HCT116 (cell line): ENCODE results near the gene SLC25A10. TPM values are rescaled to one million over a fixed set of nuclear protein-coding genes. Genes with fewer than 3 reads are reported as not detected.

ENCODE experiments used
- ATAC-seq: fragments of 200-7000 bp; cut with Tn5 transposase; 2 replicates; pipeline ENCODE4 v1.9.1; 2020; ENCODE audit warnings: mild to moderate bottlenecking, moderate library complexity
- BruUV-seq: library from RNA; stranded (reverse); fragments of 400-500 nt; replicated peaks from 2 replicates; lab custom pipeline; 2021; lab: Mats Ljungman, UMichigan
- CTCF ChIA-PET: fragments of 300-600 bp; sonication (Branson Sonifier 250); formaldehyde crosslinking; loops from one replicate; lab custom pipeline; 2021; ENCODE audit warnings: antibody characterized with exemption; lab: Charles Lee
- POLR2A ChIA-PET: fragments of 300-600, 350-600 bp; sonication (Branson Sonifier 250); formaldehyde crosslinking; loops from one replicate; lab custom pipeline; 2021; ENCODE audit warnings: antibody characterized with exemption; lab: Charles Lee
- RAD21 ChIA-PET, 2 experiments: fragments of 300-600 bp; sonication (Branson Sonifier 250); formaldehyde crosslinking; loops; one replicate each; lab custom pipeline; 2023; ENCODE audit warnings: low total read pairs in 2 of 2; ENCODE audit not compliant: uncharacterized antibody in 2 of 2, unreplicated experiment in 2 of 2, low non-redundant PET in 1 of 2; lab: Charles Lee
- DNase-seq: peaks from one replicate; pipeline ENCODE4 v3.0.0-alpha.2; 2010; ENCODE audit warnings: low read depth, low spot score
- H2AFZ ChIP-seq: fragments of 200-600 bp; shearing (Covaris generic), sonication (generic); 2 replicates; pipeline ENCODE4 v1.6.1; 2017; ENCODE audit warnings: low read depth, mixed run types, mixed read lengths, antibody characterized with exemption, low read length; ENCODE audit not compliant: poor library complexity, severe bottlenecking
- H3K27ac ChIP-seq: 2 replicates; pipeline ENCODE4 v1.5.1; 2012; ENCODE audit warnings: low read depth, low read length
- H3K27me3 ChIP-seq: fragments of 200-600 bp; sonication (generic); 2 replicates; pipeline ENCODE4 v1.6.1; 2016; ENCODE audit warnings: mixed run types, low read length, mixed read lengths; ENCODE audit not compliant: insufficient read depth
- H3K36me3 ChIP-seq, 2 experiments: fragments of 200-500 bp in 1 of 2; fragments of 200-600 bp in 1 of 2; sonication (Bioruptor generic) in 1 of 2; sonication (generic) in 1 of 2; 2 replicates each; pipeline versions ENCODE4 v1.5.1 to v1.6.1; 2014 to 2016; ENCODE audit warnings: low read length in 2 of 2, inconsistent platforms in 1 of 2, mixed read lengths in 1 of 2, mixed run types in 1 of 2; ENCODE audit not compliant: insufficient read depth in 2 of 2, control insufficient read depth in 1 of 2
- H3K4me1 ChIP-seq, 2 experiments: fragments of 200-600 bp in 1 of 2; sonication (generic) in 1 of 2; 2 replicates each; pipeline versions ENCODE4 v1.5.1 to v1.6.1; 2012 to 2017; ENCODE audit warnings: low read length in 2 of 2, inconsistent platforms in 1 of 2, mild to moderate bottlenecking in 1 of 2, mixed read lengths in 1 of 2, mixed run types in 1 of 2, moderate library complexity in 1 of 2; ENCODE audit not compliant: insufficient read depth in 2 of 2, control insufficient read depth in 1 of 2
- H3K4me2 ChIP-seq: fragments of 200-600 bp; sonication (generic); 2 replicates; pipeline ENCODE4 v1.6.1; 2017; ENCODE audit warnings: mixed run types, low read length, mixed read lengths
- H3K4me3 ChIP-seq, 2 experiments: fragments of 200-600 bp in 1 of 2; sonication (generic) in 1 of 2; replicated peaks in 1 of 2; 2 replicates each; pipeline ENCODE4 v1.5.1; 2011 to 2016; ENCODE audit warnings: low read length in 2 of 2, control low read depth in 1 of 2, low read depth in 1 of 2, mild to moderate bottlenecking in 1 of 2, mixed read lengths in 1 of 2, mixed run types in 1 of 2
- H3K79me2 ChIP-seq: fragments of 200-600 bp; sonication (generic); 2 replicates; pipeline ENCODE4 v1.6.1; 2017; ENCODE audit warnings: mild to moderate bottlenecking, mixed run types, low read length, moderate library complexity, mixed read lengths; ENCODE audit not compliant: insufficient read depth
- H3K9ac ChIP-seq: fragments of 200-600 bp; sonication (generic); 2 replicates; pipeline ENCODE4 v1.6.1; 2016; ENCODE audit warnings: low read length, mixed read lengths
- H3K9me2 ChIP-seq: fragments of 200-600 bp; sonication (generic), shearing (Covaris generic); 2 replicates; pipeline ENCODE4 v1.6.1; 2017; ENCODE audit warnings: mixed run types, mild to moderate bottlenecking, moderate library complexity; ENCODE audit not compliant: insufficient read depth
- H3K9me3 ChIP-seq, 2 experiments: fragments of 200-500 bp in 1 of 2; fragments of 200-600 bp in 1 of 2; sonication (Bioruptor generic) in 1 of 2; sonication (generic) in 1 of 2; 2 replicates each; pipeline ENCODE4 v1.6.1; 2014 to 2017; ENCODE audit warnings: low read length in 2 of 2, mixed read lengths in 2 of 2, inconsistent platforms in 1 of 2, low read depth in 1 of 2, mild to moderate bottlenecking in 1 of 2, mixed run types in 1 of 2, moderate library complexity in 1 of 2; ENCODE audit not compliant: control insufficient read depth in 1 of 2, insufficient read depth in 1 of 2
- H4K20me1 ChIP-seq: fragments of 200-600 bp; sonication (generic), shearing (Covaris generic); 2 replicates; pipeline ENCODE4 v1.6.1; 2017; ENCODE audit warnings: mixed run types, mild to moderate bottlenecking, moderate library complexity; ENCODE audit not compliant: insufficient read depth
- CEBPB ChIP-seq: IDR thresholded peaks from 2 replicates; pipeline ENCODE4 v1.6.1; 2012; ENCODE audit warnings: low read depth
- EZH2 ChIP-seq: fragments of 200-600 bp; sonication (generic); IDR thresholded peaks from 2 replicates; pipeline ENCODE4 v1.6.1; 2017; ENCODE audit warnings: antibody characterized with exemption, mixed run types
- POLR2AphosphoS5 ChIP-seq: IDR thresholded peaks from 2 replicates; pipeline ENCODE4 v1.6.1; 2011; ENCODE audit warnings: mild to moderate bottlenecking, low read depth, low read length, moderate library complexity
- intact Hi-C: fragments of 100-400 bp; cut with micrococcal nuclease; formaldehyde crosslinking; loops from 2 replicates; pipeline ENCODE4 v1.10.0; 2022
- total RNA-seq: library from RNA; stranded (reverse); gene quantifications from one replicate; pipeline ENCODE4 v1.2.1, GENCODE V29; 2021; ENCODE audit not compliant: unreplicated experiment
- TF ChIP-seq, protein P1 (sequence below): IDR thresholded peaks from 2 replicates; pipeline ENCODE4 v1.6.1; 2012

SLC25A10 gene
- total RNA-seq, 1 experiment from 2014 or later, result 70.8 TPM

DNA sequence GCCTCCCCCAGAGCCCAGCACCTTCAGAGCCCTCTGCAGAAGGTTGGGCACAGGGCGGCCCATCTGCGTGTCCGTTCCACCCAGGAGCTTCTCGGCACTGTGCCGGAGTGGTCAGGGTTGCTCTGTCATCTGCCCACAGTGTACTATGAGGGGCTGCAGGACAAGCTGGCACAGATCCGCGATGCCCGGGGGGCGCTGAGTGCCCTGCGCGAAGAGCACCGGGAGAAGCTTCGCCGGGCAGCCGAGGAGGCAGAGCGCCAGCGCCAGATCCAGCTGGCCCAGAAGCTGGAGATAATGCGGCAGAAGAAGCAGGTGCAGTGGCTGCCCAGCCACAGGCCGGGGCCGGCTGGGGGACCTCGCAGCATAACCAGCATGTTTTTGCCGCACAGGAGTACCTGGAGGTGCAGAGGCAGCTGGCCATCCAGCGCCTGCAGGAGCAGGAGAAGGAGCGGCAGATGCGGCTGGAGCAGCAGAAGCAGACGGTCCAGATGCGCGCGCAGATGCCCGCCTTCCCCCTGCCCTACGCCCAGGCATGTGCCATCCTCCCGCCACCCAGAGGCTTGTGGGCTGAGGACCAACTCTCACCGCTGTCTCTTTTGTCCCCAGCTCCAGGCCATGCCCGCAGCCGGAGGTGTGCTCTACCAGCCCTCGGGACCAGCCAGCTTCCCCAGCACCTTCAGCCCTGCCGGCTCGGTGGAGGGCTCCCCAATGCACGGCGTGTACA, 15.7 kb upstream of the SLC25A10 start:
- POLR2A ChIA-PET, result no interaction called here
- no peak overlapping the region for H3K4me2 ChIP-seq

DNA sequence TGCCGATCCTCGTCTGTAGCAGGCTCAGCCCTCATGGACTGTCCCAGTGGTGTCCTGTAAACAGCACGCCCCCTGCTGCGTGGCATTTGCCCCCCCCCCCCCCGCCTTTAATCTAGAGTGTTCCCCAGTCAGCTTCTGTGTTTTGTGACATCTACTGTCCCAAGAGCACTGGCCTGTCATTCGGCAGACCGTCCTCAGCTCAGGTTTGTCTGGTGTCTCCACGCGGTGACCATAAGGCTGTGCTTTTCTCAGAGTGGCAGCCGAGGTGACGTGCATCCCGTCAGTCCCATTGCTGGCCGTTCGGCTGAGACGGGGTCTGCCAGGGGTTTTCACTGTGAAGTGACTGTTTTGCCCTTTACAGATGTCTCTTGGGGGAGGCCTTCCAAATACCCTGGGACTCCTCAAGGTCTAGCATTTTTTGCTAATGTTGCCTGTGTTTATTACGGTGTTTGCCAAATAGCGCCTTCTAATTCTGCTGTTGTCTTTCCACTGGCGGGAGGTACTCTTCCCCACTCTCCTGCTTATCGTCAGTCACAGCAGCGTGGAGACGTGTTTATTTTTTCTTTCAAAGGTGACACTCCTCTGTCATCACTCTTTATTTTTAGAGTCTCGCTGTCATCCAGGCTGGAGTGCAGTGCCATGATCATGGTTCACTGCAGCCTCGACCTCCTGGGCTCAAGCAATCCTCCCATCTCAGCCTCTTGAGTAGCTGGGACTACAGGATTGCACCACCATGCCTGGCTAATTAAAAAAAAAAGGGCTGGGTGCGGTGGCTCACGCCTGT, 14.6 kb upstream of the SLC25A10 start:
- no peak for ATAC-seq
- POLR2A ChIA-PET, result no interaction called here

More for the DNA sequence above, 15.7 kb upstream of the SLC25A10 start:
- ATAC-seq (no peak), DNase-seq (no peak)
- BruUV-seq, result TSS peak; percentile 17
- Histone ChIP-seq H3K4me1 (peaks cover 3 to 9% of the 10 kb centered on the region in 2 experiments; a peak in 3 of 4 replicates), H3K27me3 (no peaks in the 10 kb centered on the region), H3K27ac (peak overlapping the region; percentile 27; the same call in 1 of the 2 replicates), H3K4me3 (no peak overlapping the region), H3K9ac (no peak overlapping the region), H2AFZ (no peak overlapping the region), H3K9me2 (no peaks in the 10 kb centered on the region), H3K36me3 (peaks cover 54 to 78% of the 10 kb centered on the region in 2 experiments), H3K79me2 (peaks cover 84% of the 10 kb centered on the region), H4K20me1 (no peaks in the 10 kb centered on the region), H3K9me3 (no peaks in the 10 kb centered on the region)
- intact Hi-C loops, result loop anchor here (10.0 kb wide), 1 partner anchor 142 kb away; the partner anchor contains the start of gene FAAP100
- peak; percentile 20 for TF ChIP-seq POLR2AphosphoS5
- TF ChIP-seq, protein P1, sequence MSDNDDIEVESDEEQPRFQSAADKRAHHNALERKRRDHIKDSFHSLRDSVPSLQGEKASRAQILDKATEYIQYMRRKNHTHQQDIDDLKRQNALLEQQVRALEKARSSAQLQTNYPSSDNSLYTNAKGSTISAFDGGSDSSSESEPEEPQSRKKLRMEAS, result no peak
- no peak for TF ChIP-seq CEBPB
- RAD21 ChIA-PET, result no interaction called here
- CTCF ChIA-PET, result no interaction called here

More for the DNA sequence above, 14.6 kb upstream of the SLC25A10 start:
- no peak for TF ChIP-seq EZH2
- Histone ChIP-seq H3K9me3 (no peaks in the 10 kb centered on the region), H3K36me3 (peaks cover 46 to 71% of the 10 kb centered on the region in 2 experiments), H2AFZ (no peak overlapping the region), H4K20me1 (no peaks in the 10 kb centered on the region; the same call in 1 of the 2 replicates), H3K4me1 (peaks cover 9 to 18% of the 10 kb centered on the region in 2 experiments), H3K9ac (no peak overlapping the region), H3K27ac (peak overlapping the region; percentile 27; the same call in 1 of the 2 replicates), H3K79me2 (peaks cover 84% of the 10 kb centered on the region), H3K4me3 (no peak overlapping the region), H3K4me2 (no peak overlapping the region), H3K9me2 (no peaks in the 10 kb centered on the region), H3K27me3 (no peaks in the 10 kb centered on the region)
- ChIA-PET RAD21 (no interaction called here), CTCF (no interaction called here)
- DNase-seq, result no peak
- intact Hi-C loops, result loop anchor here (10.0 kb wide), 1 partner anchor 143 kb away; the partner anchor contains the start of gene FAAP100
- no TSS peak for BruUV-seq
